ENCODE data around the gene STXBP2.

GRCh38 chr19:7692417-7693088, 55.6 kb downstream of the STXBP2 start:
- TF ChIP-seq CTCF (IDR thresholded peaks at IDR 0.05) (no peak), SIN3A (IDR thresholded peaks at IDR 0.05; ENCODE audit: borderline replicate concordance, insufficient read depth, low read depth, low read length) (no peak)
